Liver (tissue), 9 donors: ENCODE results near the gene USP9Y. TPM values are rescaled to one million over a fixed set of nuclear protein-coding genes. Genes with fewer than 3 reads are reported as not detected.
"Not testable (repeated sequence)": the region's sequence is repeated elsewhere in the genome, so short reads cannot be mapped to it uniquely, and the experiment has no call there.

Experiments used
- DNase-seq: peaks from one replicate; pipeline ENCODE4 v3.0.0-alpha.2; 2017; ENCODE audit warnings: low spot score
- H3K27ac ChIP-seq, 2 donors: one replicate each; pipeline ENCODE4 v1.7.0; 2013; ENCODE audit warnings: inconsistent platforms in 2 of 2, low read length in 2 of 2, control low read depth in 1 of 2, low read depth in 1 of 2, mild to moderate bottlenecking in 1 of 2
- H3K27me3 ChIP-seq, 4 donors: one replicate each; pipeline versions ENCODE4 v1.6.1 to v1.7.0; 2013; ENCODE audit warnings: low read length in 3 of 4, inconsistent platforms in 1 of 4, mild to moderate bottlenecking in 1 of 4, moderate library complexity in 1 of 4; ENCODE audit not compliant: control insufficient read depth in 4 of 4, insufficient read depth in 4 of 4
- H3K36me3 ChIP-seq, 4 donors: one replicate each; pipeline versions ENCODE4 v1.6.1 to v1.7.0; 2013; ENCODE audit warnings: low read length in 3 of 4, mild to moderate bottlenecking in 3 of 4, low read depth in 1 of 4, moderate library complexity in 1 of 4; ENCODE audit not compliant: control insufficient read depth in 4 of 4, insufficient read depth in 3 of 4
- H3K4me1 ChIP-seq, 4 donors: one replicate each; pipeline versions ENCODE4 v1.6.1 to v1.7.0; 2013; ENCODE audit warnings: low read length in 3 of 4, mild to moderate bottlenecking in 3 of 4, moderate library complexity in 1 of 4; ENCODE audit not compliant: control insufficient read depth in 4 of 4, insufficient read depth in 4 of 4
- H3K4me3 ChIP-seq, 3 donors: one replicate each; pipeline versions ENCODE4 v1.6.1 to v1.7.0; 2013; ENCODE audit warnings: low read length in 3 of 3, control low read depth in 1 of 3, low read depth in 1 of 3, mild to moderate bottlenecking in 1 of 3
- H3K9ac ChIP-seq, 2 donors: one replicate each; pipeline ENCODE4 v1.7.0; 2013; ENCODE audit warnings: low read length in 2 of 2, mild to moderate bottlenecking in 2 of 2, moderate library complexity in 2 of 2, control low read depth in 1 of 2, low read depth in 1 of 2
- H3K9me3 ChIP-seq, 4 donors: one replicate each; pipeline versions ENCODE4 v1.6.1 to v1.7.0; 2013; ENCODE audit warnings: low read length in 3 of 4; ENCODE audit not compliant: control insufficient read depth in 4 of 4
- FOXA1 ChIP-seq: IDR thresholded peaks from 2 replicates; pipeline ENCODE4 v1.6.1; 2016; ENCODE audit warnings: antibody characterized with exemption
- RAD21 ChIP-seq, 2 donors: IDR thresholded peaks; 2 replicates each; pipeline ENCODE4 v1.6.1; 2016; ENCODE audit warnings: antibody characterized with exemption in 2 of 2, mild to moderate bottlenecking in 2 of 2
- YY1 ChIP-seq: IDR thresholded peaks from 2 replicates; pipeline ENCODE4 v1.6.1; 2016; ENCODE audit warnings: antibody characterized with exemption, mild to moderate bottlenecking
- WGBS: extraction: QIAGEN DNeasy Blood & Tissue Kit; methylation state at CpG from one replicate; pipeline ENCODE4 v1.1.7; 2013; 5-methylcytosine and 5-hydroxymethylcytosine counted together
- polyA plus RNA-seq, 2 donors: library from polyadenylated mRNA; stranded (reverse) in 1 of 2; unstranded in 1 of 2; fragments of 200-250 nt in 1 of 2; fragments of >200 nt in 1 of 2; fragmentation: Nextera tagmentation in 1 of 2; extraction: Ambion mirVana in 1 of 2; gene quantifications; one replicate each; pipeline versions ENCODE4 v1.2.1 to v1.2.3, GENCODE V29; 2013 to 2015
- total RNA-seq, 2 donors: library from RNA; depleted of rRNA; stranded (reverse); fragments of >200 nt; gene quantifications; one replicate each; pipeline ENCODE4 v1.2.3, GENCODE V29; 2014
- TF ChIP-seq, protein P1 (sequence below): IDR thresholded peaks from 2 replicates; pipeline ENCODE4 v1.6.1; 2016; ENCODE audit warnings: antibody characterized with exemption
- TF ChIP-seq, protein P2 (sequence below): IDR thresholded peaks from 2 replicates; pipeline ENCODE4 v1.6.1; 2016; ENCODE audit warnings: antibody characterized with exemption
- donor health status: healthy.
- donor health status: healthy.
- donor health status: healthy.
- donor health status: healthy.
- donor health status: healthy.

Gene USP9Y
- total and polyA plus RNA-seq, 4 donors: 3.7 to 10.1 TPM; not detected in 2

GRCh38 chrY:12661745-12662681, 39.0 kb upstream of the USP9Y start:
- 5% methylated on average over 41 of the region's 41 CpGs for WGBS
- peak; percentile 49 for TF ChIP-seq YY1
- no peak for TF ChIP-seq RAD21 (IDR thresholded peaks at IDR 0.05)
- peak overlapping the region in 2 of 3 donors; percentile 46 to 49 for H3K4me3 ChIP-seq
- peak; percentile 58 for DNase-seq
- no peaks in the 10 kb centered on the region for H3K9me3 ChIP-seq
- no peaks in the 10 kb centered on the region for H3K27me3 ChIP-seq
- H3K27ac ChIP-seq: peak overlapping the region in 1 of 2 donors; percentile 50
- peak overlapping the region in 1 of 2 donors; percentile 83 for H3K9ac ChIP-seq
- no peaks in the 10 kb centered on the region for H3K36me3 ChIP-seq
- peaks cover 0 to 1% (median 0%) of the 10 kb centered on the region in 4 donors for H3K4me1 ChIP-seq

DNA sequence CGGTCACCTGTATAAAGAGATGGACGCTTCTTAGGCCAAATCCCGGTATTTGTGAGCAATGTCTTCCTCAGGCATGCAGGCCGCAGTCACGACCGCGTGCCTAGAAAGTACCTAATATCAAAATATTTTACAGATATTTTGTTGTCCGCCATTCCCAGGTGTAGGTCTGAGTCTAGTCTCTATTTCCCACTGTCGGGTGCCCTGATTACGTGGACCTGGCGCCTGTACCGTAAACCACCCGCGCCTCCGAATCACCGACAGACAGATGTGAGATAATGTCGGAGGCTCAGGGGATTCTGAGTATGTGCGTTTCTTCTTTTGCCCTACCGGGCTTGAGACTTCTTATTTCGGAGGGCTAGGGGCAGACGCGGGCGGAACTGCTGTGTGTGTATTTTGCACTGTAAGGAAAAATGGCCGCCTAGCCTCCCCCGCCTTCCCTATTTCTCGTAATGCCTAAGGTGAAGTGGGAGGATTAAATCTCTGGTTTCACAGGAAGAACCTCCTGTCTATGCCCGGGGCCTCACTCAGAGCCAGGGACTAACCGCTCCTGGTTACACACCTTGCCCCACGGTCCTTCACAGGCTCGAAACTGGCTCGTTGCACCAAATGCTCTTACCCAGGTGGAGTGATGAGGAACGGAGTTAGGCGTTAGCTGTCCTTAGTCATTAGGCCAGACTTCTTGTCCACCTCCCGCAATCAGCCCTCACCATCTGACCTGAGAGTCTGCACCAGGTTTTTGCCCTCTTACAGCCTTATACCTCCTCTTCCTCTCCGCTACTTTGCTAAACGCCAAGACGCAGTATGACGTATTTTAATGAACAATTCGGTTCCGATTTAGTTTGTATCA, 38.1 kb upstream of the USP9Y start:
- DNase-seq: peak; percentile 37
- TF ChIP-seq, protein P1, sequence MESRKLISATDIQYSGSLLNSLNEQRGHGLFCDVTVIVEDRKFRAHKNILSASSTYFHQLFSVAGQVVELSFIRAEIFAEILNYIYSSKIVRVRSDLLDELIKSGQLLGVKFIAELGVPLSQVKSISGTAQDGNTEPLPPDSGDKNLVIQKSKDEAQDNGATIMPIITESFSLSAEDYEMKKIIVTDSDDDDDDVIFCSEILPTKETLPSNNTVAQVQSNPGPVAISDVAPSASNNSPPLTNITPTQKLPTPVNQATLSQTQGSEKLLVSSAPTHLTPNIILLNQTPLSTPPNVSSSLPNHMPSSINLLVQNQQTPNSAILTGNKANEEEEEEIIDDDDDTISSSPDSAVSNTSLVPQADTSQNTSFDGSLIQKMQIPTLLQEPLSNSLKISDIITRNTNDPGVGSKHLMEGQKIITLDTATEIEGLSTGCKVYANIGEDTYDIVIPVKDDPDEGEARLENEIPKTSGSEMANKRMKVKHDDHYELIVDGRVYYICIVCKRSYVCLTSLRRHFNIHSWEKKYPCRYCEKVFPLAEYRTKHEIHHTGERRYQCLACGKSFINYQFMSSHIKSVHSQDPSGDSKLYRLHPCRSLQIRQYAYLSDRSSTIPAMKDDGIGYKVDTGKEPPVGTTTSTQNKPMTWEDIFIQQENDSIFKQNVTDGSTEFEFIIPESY: no peak
- TF ChIP-seq YY1: peak; percentile 76
- Histone ChIP-seq H3K27ac (peak overlapping the region in 1 of 2 donors; percentile 46), H3K4me1 (peaks cover 0 to 1% (median 0%) of the 10 kb centered on the region in 4 donors), H3K9ac (peak overlapping the region in 1 of 2 donors; percentile 21), H3K27me3 (no peaks in the 10 kb centered on the region), H3K4me3 (peak overlapping the region in 2 of 3 donors; percentile 18 to 46), H3K9me3 (no peaks in the 10 kb centered on the region), H3K36me3 (no peaks in the 10 kb centered on the region)
- 6% methylated on average over 40 of the region's 40 CpGs for WGBS

DNA sequence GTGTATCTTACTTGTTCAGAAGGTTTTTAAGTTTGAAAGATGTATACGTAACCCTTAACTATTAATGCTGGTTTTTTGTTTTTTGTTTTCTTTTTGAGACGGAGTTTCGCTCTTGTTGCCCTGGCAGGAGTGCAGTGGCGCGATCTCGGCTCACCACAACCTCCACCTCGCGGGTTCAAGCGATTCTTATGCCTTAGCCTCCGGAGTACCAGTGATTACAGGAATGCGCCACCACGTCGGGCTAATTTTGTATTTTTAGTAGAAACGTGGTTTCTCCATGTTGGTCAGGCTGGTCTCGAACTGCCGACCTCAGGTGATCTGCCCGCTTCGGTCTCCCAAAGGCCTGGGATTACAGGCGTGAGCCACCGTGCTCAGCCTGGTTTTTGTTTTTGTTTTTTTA, 37.2 kb upstream of the USP9Y start:
- DNase-seq, H3K4me1 ChIP-seq, H3K36me3 ChIP-seq, H3K9me3 ChIP-seq, H3K27me3 ChIP-seq, H3K4me3 ChIP-seq, H3K27ac ChIP-seq, H3K9ac ChIP-seq: not testable (repeated sequence)
- 80% methylated on average over 20 of the region's 20 CpGs for WGBS

DNA sequence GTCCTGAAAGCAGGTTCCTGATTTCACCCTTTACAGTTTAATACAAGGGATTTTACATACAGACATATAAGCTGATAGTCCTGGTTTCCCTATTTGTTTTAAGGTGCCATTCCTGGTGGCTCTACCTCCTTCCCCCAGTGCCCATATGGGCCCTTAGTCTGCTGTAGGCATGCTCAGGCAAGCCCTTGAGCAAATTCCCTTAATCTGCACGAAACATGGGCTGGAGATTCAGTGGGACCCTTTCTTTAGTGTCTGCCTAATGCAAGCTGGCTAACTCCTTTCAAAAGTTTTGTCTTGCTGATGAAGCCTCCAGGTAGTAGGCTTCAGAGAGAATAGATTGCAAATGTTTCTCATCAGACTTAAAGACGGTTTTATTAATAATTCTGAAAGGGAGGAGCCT, 22.9 kb upstream of the USP9Y start:
- H3K27ac ChIP-seq: no peak overlapping the region

More for the DNA sequence above, 22.9 kb upstream of the USP9Y start:
- Histone ChIP-seq H3K9me3 (no peaks in the 10 kb centered on the region), H3K4me3 (no peak overlapping the region), H3K27me3 (no peaks in the 10 kb centered on the region), H3K9ac (no peak overlapping the region), H3K4me1 (no peaks in the 10 kb centered on the region), H3K36me3 (peaks cover 0 to 4% (median 0%) of the 10 kb centered on the region in 4 donors)
- DNase-seq: no peak
- 93% methylated on average over 2 of the region's 2 CpGs for WGBS
- TF ChIP-seq, protein P2, sequence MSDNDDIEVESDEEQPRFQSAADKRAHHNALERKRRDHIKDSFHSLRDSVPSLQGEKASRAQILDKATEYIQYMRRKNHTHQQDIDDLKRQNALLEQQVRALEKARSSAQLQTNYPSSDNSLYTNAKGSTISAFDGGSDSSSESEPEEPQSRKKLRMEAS: no peak
- TF ChIP-seq FOXA1: no peak
